Esophagus muscularis mucosa (tissue), 4 donors: Measurements from ENCODE around the gene DNHD1. TPM values are rescaled to one million over a fixed set of nuclear protein-coding genes. Genes with fewer than 3 reads are reported as not detected.

Experiments
- DNase-seq: peaks from one replicate; pipeline ENCODE4 v3.0.0-alpha.2; 2017; ENCODE audit errors: extremely low spot score
- H3K27ac ChIP-seq, 4 donors: fragments of 200-600 bp; sonication (generic); replicated peaks in 1 of 4; 1 replicate in 3 of 4; 2 replicates in 1 of 4; pipeline ENCODE4 v1.5.1; 2016 to 2019; ENCODE audit warnings: mild to moderate bottlenecking in 1 of 4
- H3K27me3 ChIP-seq, 4 donors: fragments of 200-600 bp; sonication (generic); one replicate each; pipeline versions ENCODE4 v1.5.1 to v1.6.0; 2016 to 2019
- H3K36me3 ChIP-seq, 4 donors: fragments of 200-600 bp; sonication (generic); one replicate each; pipeline ENCODE4 v1.5.1; 2016 to 2019
- H3K4me1 ChIP-seq, 4 donors: fragments of 200-600 bp; sonication (generic); one replicate each; pipeline ENCODE4 v1.5.1; 2016 to 2019
- H3K4me3 ChIP-seq, 4 donors: fragments of 200-600 bp; sonication (generic); 1 replicate in 2 of 4; 2 replicates in 2 of 4; pipeline ENCODE4 v1.5.1; 2016 to 2019; ENCODE audit warnings: mild to moderate bottlenecking in 4 of 4, moderate library complexity in 1 of 4
- H3K9me3 ChIP-seq, 4 donors: fragments of 200-600 bp; sonication (generic); 1 replicate in 3 of 4; 2 replicates in 1 of 4; pipeline ENCODE4 v1.5.1; 2016 to 2019
- EP300 ChIP-seq: sonication (generic); formaldehyde crosslinking; IDR thresholded peaks from one replicate; pipeline ENCODE4 v1.6.1; 2017; ENCODE audit warnings: antibody characterized with exemption
- POLR2A ChIP-seq: fragments of 450-650 bp; IDR thresholded peaks from one replicate; pipeline ENCODE4 v1.6.1; 2017; ENCODE audit warnings: antibody characterized with exemption, moderate library complexity, mild to moderate bottlenecking, low read depth
- POLR2AphosphoS5 ChIP-seq, 2 donors: sonication (generic); formaldehyde crosslinking; IDR thresholded peaks; one replicate each; pipeline ENCODE4 v1.6.1; 2017; ENCODE audit warnings: antibody characterized with exemption in 2 of 2
- WGBS: methylation state at CpG from one replicate; pipeline ENCODE4 v1.1.5; 2018; 5-methylcytosine and 5-hydroxymethylcytosine counted together
- intact Hi-C: fragments of 100-400 bp; cut with DNase I; formaldehyde crosslinking; loops from one replicate; pipeline ENCODE4 v1.15.1; 2023
- total RNA-seq, 4 donors: library from RNA; depleted of rRNA; stranded (reverse); fragments of >200 nt; gene quantifications; one replicate each; pipeline versions ENCODE4 v1.1.0 to v1.2.1, GENCODE V29; 2016
- TF ChIP-seq, protein P1 (sequence below), 3 experiments: fragments of 200-600 bp in 2 of 3; fragments of 450-650 bp in 1 of 3; sonication (generic) in 2 of 3; IDR thresholded peaks; one replicate each; pipeline ENCODE4 v1.5.1; 2017 to 2019; ENCODE audit warnings: antibody characterized with exemption in 3 of 3, mild to moderate bottlenecking in 2 of 3, moderate library complexity in 1 of 3

DNHD1 gene
- total RNA-seq, 4 donors from 2014 or later = 6.1 to 14.5 (median 7.0) TPM

DNA sequence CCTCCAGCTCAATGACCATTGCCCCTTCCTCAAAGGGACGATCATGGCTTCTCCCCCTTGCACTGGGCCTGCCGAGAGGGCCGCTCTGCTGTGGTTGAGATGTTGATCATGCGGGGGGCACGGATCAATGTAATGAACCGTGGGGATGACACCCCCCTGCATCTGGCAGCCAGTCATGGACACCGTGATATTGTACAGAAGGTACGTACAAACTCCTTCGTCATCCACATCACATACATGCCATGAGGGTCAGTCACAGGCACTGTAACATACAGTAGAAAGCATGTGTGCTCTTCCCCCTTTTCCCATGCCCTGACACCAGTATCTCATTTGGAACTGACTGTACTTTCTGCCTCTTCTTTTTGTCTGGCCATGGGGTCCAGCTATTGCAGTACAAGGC is 110.9 kb downstream of the DNHD1 start:
- H3K4me1 ChIP-seq = peaks cover 59 to 79% (median 74%) of the 10 kb centered on the region in 4 donors
- TF ChIP-seq POLR2A (no peak), EP300 (no peak), POLR2AphosphoS5 (IDR thresholded peaks at IDR 0.05) (no peak)
- no peak for DNase-seq
- H3K36me3 ChIP-seq = peaks cover 30 to 40% (median 36%) of the 10 kb centered on the region in 4 donors
- no peaks in the 10 kb centered on the region for H3K27me3 ChIP-seq
- peak overlapping the region in 2 of 4 donors; percentile 80 to 92 for H3K4me3 ChIP-seq
- 82% methylated on average over 9 of the region's 9 CpGs for WGBS
- intact Hi-C loops = loop anchor here (10.0 kb wide), 2 partner anchors 133 to 213 kb away; partner anchors contain the start of genes SMPD1 and TRIM3
- H3K9me3 ChIP-seq = no peaks in the 10 kb centered on the region
- H3K27ac ChIP-seq = peak overlapping the region; percentile 97 to 98 (median 98)

DNA sequence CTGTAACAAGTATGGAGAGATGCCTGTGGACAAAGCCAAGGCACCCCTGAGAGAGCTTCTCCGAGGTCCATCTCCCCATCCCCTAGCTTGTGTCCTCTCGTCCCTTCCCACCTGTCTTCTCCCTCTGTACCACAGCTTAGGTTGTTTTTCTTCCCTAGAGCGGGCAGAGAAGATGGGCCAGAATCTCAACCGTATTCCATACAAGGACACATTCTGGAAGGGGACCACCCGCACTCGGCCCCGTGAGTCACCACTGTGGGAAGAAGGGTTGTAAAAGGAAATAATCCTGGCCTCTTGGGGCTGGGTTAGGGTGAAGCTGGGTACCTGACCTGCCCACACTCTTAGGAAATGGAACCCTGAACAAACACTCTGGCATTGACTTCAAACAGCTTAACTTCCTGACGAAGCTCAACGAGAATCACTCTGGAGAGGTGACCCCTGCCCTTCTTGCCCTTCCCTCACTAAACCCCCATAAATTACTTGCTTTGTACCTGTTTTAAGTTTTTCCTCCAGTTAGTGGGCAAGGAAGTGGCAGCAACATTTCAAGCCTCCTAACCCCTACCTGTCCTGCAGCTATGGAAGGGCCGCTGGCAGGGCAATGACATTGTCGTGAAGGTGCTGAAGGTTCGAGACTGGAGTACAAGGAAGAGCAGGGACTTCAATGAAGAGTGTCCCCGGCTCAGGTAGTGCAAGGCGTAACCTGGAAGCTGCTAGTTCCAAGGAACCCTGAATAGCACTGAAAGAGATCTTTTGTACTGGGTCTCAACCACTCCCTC is 111.8 kb downstream of the DNHD1 start:
- Histone ChIP-seq H3K36me3 (peaks cover 30 to 40% (median 37%) of the 10 kb centered on the region in 4 donors), H3K27ac (peak overlapping the region; percentile 97 to 98 (median 98)), H3K27me3 (no peaks in the 10 kb centered on the region), H3K4me3 (no peak overlapping the region), H3K4me1 (peaks cover 62 to 88% (median 82%) of the 10 kb centered on the region in 4 donors), H3K9me3 (no peaks in the 10 kb centered on the region)
- TF ChIP-seq POLR2AphosphoS5 (IDR thresholded peaks at IDR 0.05) = peak in 1 of 2 donors; percentile 46
- TF ChIP-seq, protein P1, sequence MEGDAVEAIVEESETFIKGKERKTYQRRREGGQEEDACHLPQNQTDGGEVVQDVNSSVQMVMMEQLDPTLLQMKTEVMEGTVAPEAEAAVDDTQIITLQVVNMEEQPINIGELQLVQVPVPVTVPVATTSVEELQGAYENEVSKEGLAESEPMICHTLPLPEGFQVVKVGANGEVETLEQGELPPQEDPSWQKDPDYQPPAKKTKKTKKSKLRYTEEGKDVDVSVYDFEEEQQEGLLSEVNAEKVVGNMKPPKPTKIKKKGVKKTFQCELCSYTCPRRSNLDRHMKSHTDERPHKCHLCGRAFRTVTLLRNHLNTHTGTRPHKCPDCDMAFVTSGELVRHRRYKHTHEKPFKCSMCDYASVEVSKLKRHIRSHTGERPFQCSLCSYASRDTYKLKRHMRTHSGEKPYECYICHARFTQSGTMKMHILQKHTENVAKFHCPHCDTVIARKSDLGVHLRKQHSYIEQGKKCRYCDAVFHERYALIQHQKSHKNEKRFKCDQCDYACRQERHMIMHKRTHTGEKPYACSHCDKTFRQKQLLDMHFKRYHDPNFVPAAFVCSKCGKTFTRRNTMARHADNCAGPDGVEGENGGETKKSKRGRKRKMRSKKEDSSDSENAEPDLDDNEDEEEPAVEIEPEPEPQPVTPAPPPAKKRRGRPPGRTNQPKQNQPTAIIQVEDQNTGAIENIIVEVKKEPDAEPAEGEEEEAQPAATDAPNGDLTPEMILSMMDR (IDR thresholded peaks at IDR 0.05) = no peak
- TF ChIP-seq POLR2A = no peak
- intact Hi-C loops = loop anchor here (10.0 kb wide), 2 partner anchors 134 to 214 kb away; partner anchors contain the start of genes SMPD1 and TRIM3
- 73% methylated on average over 14 of the region's 14 CpGs for WGBS
- peak; percentile 62 for DNase-seq

DNA sequence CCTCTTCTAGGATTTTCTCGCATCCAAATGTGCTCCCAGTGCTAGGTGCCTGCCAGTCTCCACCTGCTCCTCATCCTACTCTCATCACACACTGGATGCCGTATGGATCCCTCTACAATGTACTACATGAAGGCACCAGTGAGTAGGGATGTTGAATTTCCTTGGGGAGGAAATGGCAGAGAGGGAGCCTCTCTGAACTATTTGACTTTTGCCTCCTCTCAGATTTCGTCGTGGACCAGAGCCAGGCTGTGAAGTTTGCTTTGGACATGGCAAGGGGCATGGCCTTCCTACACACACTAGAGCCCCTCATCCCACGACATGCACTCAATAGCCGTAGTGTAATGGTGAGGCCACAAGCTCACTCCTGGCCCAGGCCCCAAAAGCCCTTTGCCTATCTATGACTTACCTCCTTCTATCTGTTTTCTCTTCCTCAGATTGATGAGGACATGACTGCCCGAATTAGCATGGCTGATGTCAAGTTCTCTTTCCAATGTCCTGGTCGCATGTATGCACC is 112.5 kb downstream of the DNHD1 start:
- Histone ChIP-seq H3K4me1 (peaks cover 62 to 88% (median 82%) of the 10 kb centered on the region in 4 donors), H3K36me3 (peaks cover 30 to 47% (median 42%) of the 10 kb centered on the region in 4 donors), H3K27me3 (no peaks in the 10 kb centered on the region), H3K27ac (peak overlapping the region; percentile 97 to 98 (median 98)), H3K9me3 (no peaks in the 10 kb centered on the region), H3K4me3 (no peak overlapping the region)
- intact Hi-C loops = loop anchor here (10.0 kb wide), 2 partner anchors 135 to 215 kb away; partner anchors contain the start of genes SMPD1 and TRIM3
- WGBS = 68% methylated on average over 4 of the region's 8 CpGs
- TF ChIP-seq, protein P1 (IDR thresholded peaks at IDR 0.05) = no peak
- TF ChIP-seq EP300 (no peak), POLR2AphosphoS5 (IDR thresholded peaks at IDR 0.05) (no peak), POLR2A (no peak)
- DNase-seq = no peak

DNA sequence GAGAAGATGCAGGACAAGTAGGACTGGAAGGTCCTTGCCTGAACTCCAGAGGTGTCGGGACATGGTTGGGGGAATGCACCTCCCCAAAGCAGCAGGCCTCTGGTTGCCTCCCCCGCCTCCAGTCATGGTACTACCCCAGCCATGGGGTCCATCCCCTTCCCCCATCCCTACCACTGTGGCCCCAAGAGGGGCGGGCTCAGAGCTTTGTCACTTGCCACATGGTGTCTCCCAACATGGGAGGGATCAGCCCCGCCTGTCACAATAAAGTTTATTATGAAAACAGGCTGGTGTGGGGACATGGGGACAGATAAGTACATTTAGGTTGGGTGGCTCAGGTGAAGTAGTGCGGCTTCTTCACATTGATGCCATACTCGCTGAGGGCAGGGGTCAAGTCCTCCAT is 113.5 kb downstream of the DNHD1 start:
- 56% methylated on average over 3 of the region's 6 CpGs for WGBS
- Histone ChIP-seq H3K27me3 (no peaks in the 10 kb centered on the region), H3K4me1 (peaks cover 56 to 78% (median 73%) of the 10 kb centered on the region in 4 donors), H3K4me3 (peak overlapping the region; percentile 79 to 98 (median 88)), H3K27ac (peak overlapping the region; percentile 97 to 98 (median 98)), H3K9me3 (no peaks in the 10 kb centered on the region), H3K36me3 (peaks cover 30 to 57% (median 52%) of the 10 kb centered on the region in 4 donors)
- DNase-seq = no peak
- intact Hi-C loops = no loop called here
- TF ChIP-seq EP300 (no peak), POLR2AphosphoS5 (IDR thresholded peaks at IDR 0.05) (no peak), POLR2A (no peak)
- TF ChIP-seq, protein P1 (IDR thresholded peaks at IDR 0.05) = no peak
